Ectodermal cell (in vitro differentiated cells): ENCODE results near the gene NOS1AP. TPM values are rescaled to one million over a fixed set of nuclear protein-coding genes. Genes with fewer than 3 reads are reported as not detected.

Experiments
- H3K27ac ChIP-seq: 2 replicates; pipeline ENCODE4 v1.7.0; 2013; ENCODE audit warnings: mild to moderate bottlenecking, low read depth, low read length; ENCODE audit not compliant: insufficient read depth, poor library complexity, severe bottlenecking
- H3K27me3 ChIP-seq: 2 replicates; pipeline ENCODE4 v1.7.0; 2013; ENCODE audit warnings: mild to moderate bottlenecking, low read length; ENCODE audit not compliant: insufficient read depth, control insufficient read depth, poor library complexity, severe bottlenecking
- H3K36me3 ChIP-seq: one replicate; pipeline ENCODE4 v1.7.0; 2013; ENCODE audit warnings: low read length; ENCODE audit not compliant: control insufficient read depth, insufficient read depth
- H3K4me1 ChIP-seq: one replicate; pipeline ENCODE4 v1.7.0; 2013; ENCODE audit warnings: low read length; ENCODE audit not compliant: control insufficient read depth, insufficient read depth
- H3K4me3 ChIP-seq: 2 replicates; pipeline ENCODE4 v1.7.0; 2013; ENCODE audit warnings: low read depth, low read length, control low read depth; ENCODE audit not compliant: insufficient read depth
- H3K9me3 ChIP-seq: 2 replicates; pipeline ENCODE4 v1.7.0; 2013; ENCODE audit warnings: mild to moderate bottlenecking, low read length, moderate library complexity; ENCODE audit not compliant: control insufficient read depth
- WGBS, 2 experiments: methylation state at CpG; one replicate each; pipeline ENCODE4 v1.1.7; 2013; ENCODE audit warnings: missing lambda C conversion rate in 2 of 2; 5-methylcytosine and 5-hydroxymethylcytosine counted together
- polyA plus RNA-seq, 4 experiments: library from polyadenylated mRNA; stranded (reverse); fragments of 50-300 nt; gene quantifications; one replicate each; pipeline ENCODE4 v1.2.3, GENCODE V29; 2013

NOS1AP gene
- polyA plus RNA-seq (2013, experiment 1 of 4): 10.3 TPM
- polyA plus RNA-seq (2013, experiment 2 of 4): 14.7 TPM
- 8.6 TPM for polyA plus RNA-seq (2013, experiment 3 of 4)
- 9.7 TPM for polyA plus RNA-seq (2013, experiment 4 of 4)

- peaks cover 12% of the 10 kb centered on the region for H3K27me3 ChIP-seq
- peaks cover 20% of the 10 kb centered on the region for H3K4me1 ChIP-seq
- H3K27ac ChIP-seq: no peak within 1 kb of the TSS
- H3K4me3 ChIP-seq: peak within 1 kb of the TSS; percentile 81
- H3K9me3 ChIP-seq: no peaks in the 10 kb centered on the region
- 0% methylated on average over 95 of the region's 95 CpGs for WGBS, 2 experiments
- no peaks in the 10 kb centered on the region for H3K36me3 ChIP-seq
These were observed at the start of gene NOS1AP for GRCh38 chr1:162069334-162070093. TSS of gene NOS1AP (plus strand) at chr1:162069691. CDS start at chr1:162070178, 487 bp downstream.

GRCh38 chr1:162020150-162020549 lies 49.3 kb upstream of the NOS1AP start:
- peaks cover 7% of the 10 kb centered on the region for H3K4me1 ChIP-seq
- H3K27ac ChIP-seq: no peak overlapping the region
- H3K36me3 ChIP-seq: no peaks in the 10 kb centered on the region
- no peaks in the 10 kb centered on the region for H3K9me3 ChIP-seq
- 86 to 90% methylated on average over 2 of the region's 2 CpGs for WGBS, 2 experiments
- peaks cover 28% of the 10 kb centered on the region for H3K27me3 ChIP-seq
- H3K4me3 ChIP-seq: no peak overlapping the region

GRCh38 chr1:162021124-162021523 lies 48.4 kb upstream of the NOS1AP start:
- no peaks in the 10 kb centered on the region for H3K9me3 ChIP-seq
- H3K4me1 ChIP-seq: peaks cover 7% of the 10 kb centered on the region
- H3K36me3 ChIP-seq: no peaks in the 10 kb centered on the region
- H3K27ac ChIP-seq: no peak overlapping the region
- no peak overlapping the region for H3K4me3 ChIP-seq
- H3K27me3 ChIP-seq: peaks cover 38% of the 10 kb centered on the region
- 72 to 77% methylated on average over 4 of the region's 4 CpGs for WGBS, 2 experiments

- Histone ChIP-seq H3K36me3 (no peaks in the 10 kb centered on the region), H3K9me3 (no peaks in the 10 kb centered on the region), H3K27me3 (peaks cover 49% of the 10 kb centered on the region), H3K4me3 (no peak overlapping the region), H3K4me1 (peaks cover 7% of the 10 kb centered on the region), H3K27ac (no peak overlapping the region)
- 91 to 92% methylated on average over 9 of the region's 9 CpGs for WGBS, 2 experiments
These were observed 46.9 kb upstream of the NOS1AP start for GRCh38 chr1:162022626-162023025.

- Histone ChIP-seq H3K27ac (no peak overlapping the region), H3K9me3 (no peaks in the 10 kb centered on the region), H3K4me3 (peak overlapping the region; percentile 56), H3K4me1 (peaks cover 7% of the 10 kb centered on the region), H3K27me3 (peaks cover 49% of the 10 kb centered on the region), H3K36me3 (no peaks in the 10 kb centered on the region)
- WGBS, 2 experiments: 47 to 50% methylated on average over 20 of the region's 20 CpGs
These were observed 46.3 kb upstream of the NOS1AP start for GRCh38 chr1:162023181-162023546.

GRCh38 chr1:162023547-162024501 lies 45.7 kb upstream of the NOS1AP start, which contains the start of gene OLFML2B:
TSS of gene OLFML2B (minus strand) at chr1:162023869. CDS start at chr1:162023430, 439 bp downstream.
- Histone ChIP-seq H3K9me3 (no peaks in the 10 kb centered on the region), H3K36me3 (no peaks in the 10 kb centered on the region), H3K27ac (no peak within 1 kb of the TSS), H3K4me3 (peak within 1 kb of the TSS; percentile 56), H3K4me1 (peaks cover 7% of the 10 kb centered on the region), H3K27me3 (peaks cover 49% of the 10 kb centered on the region)
- WGBS, 2 experiments: 1% methylated on average over 85 of the region's 85 CpGs

- Histone ChIP-seq H3K27ac (no peak overlapping the region), H3K36me3 (no peaks in the 10 kb centered on the region), H3K9me3 (no peaks in the 10 kb centered on the region), H3K27me3 (peaks cover 49% of the 10 kb centered on the region), H3K4me1 (peaks cover 7% of the 10 kb centered on the region), H3K4me3 (no peak overlapping the region)
- 85 to 94% methylated on average over 2 of the region's 2 CpGs for WGBS, 2 experiments
These were observed 44.0 kb upstream of the NOS1AP start for GRCh38 chr1:162025541-162025940.

- no peaks in the 10 kb centered on the region for H3K9me3 ChIP-seq
- WGBS, 2 experiments: 85 to 97% methylated on average over 2 of the region's 2 CpGs
- peaks cover 49% of the 10 kb centered on the region for H3K27me3 ChIP-seq
- H3K4me3 ChIP-seq: no peak overlapping the region
- no peaks in the 10 kb centered on the region for H3K36me3 ChIP-seq
- H3K4me1 ChIP-seq: no peaks in the 10 kb centered on the region
- no peak overlapping the region for H3K27ac ChIP-seq
These were observed 42.6 kb upstream of the NOS1AP start for GRCh38 chr1:162026881-162027280.

- 95% methylated on average over 6 of the region's 6 CpGs for WGBS, 2 experiments
These were observed 40.8 kb upstream of the NOS1AP start for GRCh38 chr1:162028726-162029125.

GRCh38 chr1:162029157-162029556 lies 40.3 kb upstream of the NOS1AP start:
- WGBS, 2 experiments: 84 to 91% methylated on average over 4 of the region's 4 CpGs
- Histone ChIP-seq H3K36me3 (no peaks in the 10 kb centered on the region), H3K9me3 (no peaks in the 10 kb centered on the region), H3K4me1 (no peaks in the 10 kb centered on the region), H3K4me3 (no peak overlapping the region), H3K27ac (no peak overlapping the region), H3K27me3 (peaks cover 30% of the 10 kb centered on the region)

More at GRCh38 chr1:162028726-162029125, 40.8 kb upstream of the NOS1AP start:
- Histone ChIP-seq H3K27ac (no peak overlapping the region), H3K9me3 (no peaks in the 10 kb centered on the region), H3K4me3 (no peak overlapping the region), H3K36me3 (no peaks in the 10 kb centered on the region), H3K4me1 (no peaks in the 10 kb centered on the region), H3K27me3 (peaks cover 35% of the 10 kb centered on the region)
